NB4 (cell line): ENCODE results near the gene SCNN1B.

Source experiments
- DNase-seq: peaks from one replicate; pipeline ENCODE4 v3.0.0; 2010; ENCODE audit warnings: low read depth
- H3K4me3 ChIP-seq: one replicate; pipeline ENCODE4 v1.5.1; 2011; ENCODE audit warnings: mild to moderate bottlenecking, low read depth, low read length, moderate library complexity
- CTCF ChIP-seq: IDR thresholded peaks from one replicate; pipeline ENCODE4 v1.5.1; 2012; ENCODE audit warnings: low read depth, low read length
- MAX ChIP-seq: IDR thresholded peaks from 2 replicates; pipeline ENCODE4 v1.6.1; 2011; ENCODE audit warnings: low read depth, low read length
- MYC ChIP-seq: IDR thresholded peaks from 2 replicates; pipeline ENCODE4 v1.6.1; 2011; ENCODE audit warnings: low read depth, low read length
- POLR2A ChIP-seq: IDR thresholded peaks from 2 replicates; pipeline ENCODE4 v1.6.1; 2011; ENCODE audit warnings: mild to moderate bottlenecking; ENCODE audit not compliant: insufficient read length; ENCODE audit errors: extremely low read depth

The SCNN1B gene

GRCh38 chr16:23327836-23328235, 25.7 kb downstream of the SCNN1B start:
- H3K4me3 ChIP-seq, result no peak overlapping the region
- TF ChIP-seq MYC (no peak), POLR2A (no peak), MAX (no peak), CTCF (no peak)
- DNase-seq, result no peak

- TF ChIP-seq MYC (no peak), CTCF (no peak), MAX (no peak), POLR2A (no peak)
- no peak for DNase-seq
- H3K4me3 ChIP-seq, result no peak overlapping the region
These were observed 28.1 kb downstream of the SCNN1B start for GRCh38 chr16:23330161-23330560.

- TF ChIP-seq MYC (no peak), POLR2A (no peak)
- no peak for DNase-seq
- H3K4me3 ChIP-seq, result no peak overlapping the region
These were observed 28.6 kb downstream of the SCNN1B start for GRCh38 chr16:23330583-23331249.

- TF ChIP-seq MYC, result no peak
- no peak for TF ChIP-seq MAX
- DNase-seq, result no peak
- H3K4me3 ChIP-seq, result no peak overlapping the region
These were observed 31.0 kb downstream of the SCNN1B start for GRCh38 chr16:23333034-23333579.

GRCh38 chr16:23333831-23334456, 31.8 kb downstream of the SCNN1B start:
- H3K4me3 ChIP-seq, result no peak overlapping the region
- TF ChIP-seq POLR2A (no peak), MYC (no peak), CTCF (no peak), MAX (no peak)

GRCh38 chr16:23334457-23334853, 32.4 kb downstream of the SCNN1B start:
- no peak for TF ChIP-seq MAX
- TF ChIP-seq POLR2A, result no peak
- no peak for DNase-seq
- H3K4me3 ChIP-seq, result no peak overlapping the region

More at GRCh38 chr16:23333831-23334456, 31.8 kb downstream of the SCNN1B start:
- DNase-seq, result no peak

- TF ChIP-seq POLR2A (no peak), CTCF (no peak), MYC (no peak), MAX (no peak)
- H3K4me3 ChIP-seq, result no peak overlapping the region
- no peak for DNase-seq
These were observed 32.8 kb downstream of the SCNN1B start for GRCh38 chr16:23334950-23335349.
